HepG2 (cell line): Measurements from ENCODE around the gene BPIFB2. TPM values are rescaled to one million over a fixed set of nuclear protein-coding genes. Genes with fewer than 3 reads are reported as not detected.

Experiments used
- ATAC-seq: fragments of 200-7000 bp; cut with Tn5 transposase; 3 replicates; pipeline ENCODE4 v1.9.1; 2020; ENCODE audit warnings: mild to moderate bottlenecking, moderate library complexity
- BruUV-seq: library from RNA; stranded (reverse); fragments of 400-500 nt; replicated peaks from 2 replicates; lab custom pipeline; 2021; lab: Mats Ljungman, UMichigan
- CTCF ChIA-PET: fragments of 300-600 bp; formaldehyde crosslinking; extraction: SDS; loops from one replicate; lab custom pipeline; 2021; ENCODE audit warnings: low total read pairs, inconsistent platforms, low intra/inter-chr PET ratio; lab: Yijun Ruan, JAX
- POLR2A ChIA-PET: fragments of 350-600 bp; sonication (Branson Sonifier 250); formaldehyde crosslinking; loops from one replicate; lab custom pipeline; 2020; ENCODE audit warnings: antibody characterized with exemption, inconsistent platforms; lab: Yijun Ruan, JAX
- DNase-seq: peaks from one replicate; pipeline ENCODE4 v3.0.0-alpha.2; 2015; ENCODE audit warnings: low spot score
- FAIRE-seq: peaks from 3 replicates; lab custom pipeline; 2011; peaks lifted over from hg19 to GRCh38; lab: Jason Lieb, UNC
- H2AFZ ChIP-seq: one replicate; pipeline ENCODE4 v1.6.1; 2011; ENCODE audit warnings: low read length, inconsistent platforms
- H3K27ac ChIP-seq: fragments of 300-600 bp; 3 replicates; pipeline ENCODE4 v1.8.0; 2011; ENCODE audit warnings: mixed run types, mild to moderate bottlenecking, mixed read lengths, low read length, inconsistent platforms; ENCODE audit not compliant: insufficient read depth; ENCODE audit errors: extremely low read length
- H3K27me3 ChIP-seq, 2 experiments: fragments of 200-600 bp in 1 of 2; 2 replicates in 1 of 2; 3 replicates in 1 of 2; pipeline versions ENCODE4 v1.6.0 to v1.8.0; 2011; ENCODE audit warnings: low read length in 2 of 2, mild to moderate bottlenecking in 2 of 2, moderate library complexity in 2 of 2, inconsistent platforms in 1 of 2; ENCODE audit not compliant: insufficient read depth in 2 of 2, control insufficient read depth in 1 of 2
- H3K36me3 ChIP-seq, 2 experiments: fragments of 200-600 bp in 1 of 2; replicated peaks in 1 of 2; 2 replicates in 1 of 2; 3 replicates in 1 of 2; pipeline versions ENCODE4 v1.5.1 to v1.8.0; 2011; ENCODE audit warnings: low read length in 2 of 2, inconsistent platforms in 1 of 2; ENCODE audit not compliant: insufficient read depth in 2 of 2, control insufficient read depth in 1 of 2
- H3K4me1 ChIP-seq: 2 replicates; pipeline ENCODE4 v1.5.1; 2012; ENCODE audit warnings: low read length, inconsistent platforms; ENCODE audit not compliant: insufficient read depth
- H3K4me2 ChIP-seq: 2 replicates; pipeline ENCODE4 v1.6.0; 2011; ENCODE audit warnings: low read depth, low read length, inconsistent platforms
- H3K4me3 ChIP-seq, 3 experiments: fragments of 200-600 bp in 1 of 3; sonication (generic), shearing (Covaris generic) in 1 of 3; replicated peaks in 1 of 3; 2 replicates each; pipeline ENCODE4 v1.5.1; 2011 to 2016; ENCODE audit warnings: low read length in 3 of 3, inconsistent platforms in 2 of 3, low read depth in 2 of 3, mild to moderate bottlenecking in 2 of 3, control low read depth in 1 of 3, mixed read lengths in 1 of 3; ENCODE audit not compliant: insufficient read depth in 1 of 3
- H3K79me2 ChIP-seq: one replicate; pipeline ENCODE4 v1.6.1; 2011; ENCODE audit warnings: low read length, inconsistent platforms; ENCODE audit not compliant: insufficient read depth
- H3K9ac ChIP-seq: 2 replicates; pipeline ENCODE4 v1.6.0; 2011; ENCODE audit warnings: mild to moderate bottlenecking, low read depth, low read length, inconsistent platforms; ENCODE audit not compliant: insufficient read depth
- H3K9me3 ChIP-seq: 2 replicates; pipeline ENCODE4 v1.5.1; 2012; ENCODE audit warnings: mild to moderate bottlenecking, low read length
- H4K20me1 ChIP-seq: 2 replicates; pipeline ENCODE4 v1.6.0; 2011; ENCODE audit warnings: inconsistent platforms, mild to moderate bottlenecking, low read length, moderate library complexity; ENCODE audit not compliant: insufficient read depth
- CTCF ChIP-seq: sonication (generic); formaldehyde crosslinking; IDR thresholded peaks from 2 replicates; pipeline ENCODE4 v1.5.0; 2020; ENCODE audit warnings: mild to moderate bottlenecking, missing genetic modification reagents, moderate library complexity
- E2F2 ChIP-seq: sonication (generic); formaldehyde crosslinking; IDR thresholded peaks from 2 replicates; pipeline ENCODE4 v1.4.0; 2020; ENCODE audit warnings: missing genetic modification reagents, borderline replicate concordance
- FOXK1 ChIP-seq: sonication (generic); formaldehyde crosslinking; IDR thresholded peaks from 2 replicates; pipeline ENCODE4 v1.4.0; 2020; ENCODE audit warnings: low read depth, missing genetic modification reagents, borderline replicate concordance
- JUNB ChIP-seq: sonication (generic); formaldehyde crosslinking; IDR thresholded peaks from 2 replicates; pipeline ENCODE4 v1.8.0; 2022; ENCODE audit warnings: missing genetic modification reagents, mild to moderate bottlenecking, borderline replicate concordance
- RXRA ChIP-seq: sonication (generic); formaldehyde crosslinking; IDR thresholded peaks from 2 replicates; pipeline ENCODE4 v1.5.1; 2020; ENCODE audit warnings: missing genetic modification reagents
- SAP130 ChIP-seq: IDR thresholded peaks from 2 replicates; pipeline ENCODE4 v1.6.1; 2016; ENCODE audit warnings: low read depth
- SNAPC2 ChIP-seq: sonication (generic); formaldehyde crosslinking; IDR thresholded peaks from 2 replicates; pipeline ENCODE4 v1.8.1; 2022; ENCODE audit warnings: mild to moderate bottlenecking, missing genetic modification reagents
- STAG1 ChIP-seq: sonication (generic); formaldehyde crosslinking; IDR thresholded peaks from 2 replicates; pipeline ENCODE4 v1.4.0; 2020; ENCODE audit warnings: missing genetic modification reagents
- U2AF2 ChIP-seq: fragments of 200-400 bp; formaldehyde crosslinking; IDR thresholded peaks from 2 replicates; pipeline ENCODE4 v1.6.1; 2017; ENCODE audit warnings: low read depth, mild to moderate bottlenecking, low read length
- ZNF350 ChIP-seq: sonication (generic); formaldehyde crosslinking; IDR thresholded peaks from 2 replicates; pipeline ENCODE4 v1.4.0; 2020; ENCODE audit warnings: mild to moderate bottlenecking, low read depth, missing genetic modification reagents, borderline replicate concordance
- ZNF768 ChIP-seq: sonication (generic); formaldehyde crosslinking; IDR thresholded peaks from 2 replicates; pipeline ENCODE4 v1.4.0; 2020; ENCODE audit warnings: missing genetic modification reagents
- WGBS: methylation state at CpG from one replicate; pipeline ENCODE4 v1.1.6; 2017; ENCODE audit warnings: low lambda C conversion rate; 5-methylcytosine and 5-hydroxymethylcytosine counted together
- in situ Hi-C: cut with HindIII; loops from 2 replicates; pipeline ENCODE4 v1.10.0; 2017; ENCODE audit warnings: low pct_unique_long_range_greater_than_20kb; ENCODE audit not compliant: extremely low pct_ligation_motif_present
- intact Hi-C: fragments of 100-400 bp; cut with micrococcal nuclease; formaldehyde crosslinking; loops from one replicate; pipeline ENCODE4 v1.10.0; 2022; ENCODE audit not compliant: unreplicated experiment
- polyA plus RNA-seq, 8 experiments: library from polyadenylated mRNA; depleted of rRNA in 3 of 8; stranded (reverse) in 7 of 8; unstranded in 1 of 8; fragments of >200 nt; fragmentation: Illumina TruSeq in 4 of 8; extraction: Trizol in 4 of 8; gene quantifications; 2 replicates each; pipeline versions ENCODE4 v1.2.1 to v1.2.3, GENCODE V29; 2011 to 2016; ENCODE audit warnings: low read depth in 4 of 8, missing spikeins in 1 of 8, mixed read lengths in 1 of 8; ENCODE audit not compliant: insufficient read depth in 1 of 8
- total RNA-seq, 5 experiments: library from RNA; depleted of rRNA; stranded (reverse); fragments of >200 nt; fragmentation: Illumina TruSeq; extraction: Trizol; gene quantifications; 2 replicates each; pipeline ENCODE4 v1.2.3, GENCODE V29; 2016; ENCODE audit warnings: low read depth in 1 of 5
- TF ChIP-seq, protein P1 (sequence below): sonication (generic); formaldehyde crosslinking; IDR thresholded peaks from 2 replicates; pipeline ENCODE4 v1.5.0; 2020; ENCODE audit warnings: missing genetic modification reagents, mild to moderate bottlenecking, borderline replicate concordance
- TF ChIP-seq, protein P2 (sequence below): sonication (generic); formaldehyde crosslinking; IDR thresholded peaks from 2 replicates; pipeline ENCODE4 v1.4.0; 2020; ENCODE audit warnings: missing genetic modification reagents

Gene BPIFB2
- total and polyA plus RNA-seq, 2 of the 13 experiments (the other 11 are each of a cell fraction or from before 2014, with no cell fraction given), result 54.5 to 902 TPM

GRCh38 chr20:32977281-32978008 lies 30.1 kb upstream of the BPIFB2 start (continued):
- TF ChIP-seq RXRA (CRISPR knock-in tag) (peak; percentile 13; the same call in 1 of the 2 replicates), U2AF2 (no peak), SAP130 (no peak), JUNB (CRISPR knock-in tag) (no peak), FOXK1 (CRISPR knock-in tag) (no peak), ZNF768 (peak; percentile 97), SNAPC2 (no peak)
- TF ChIP-seq, protein P1, sequence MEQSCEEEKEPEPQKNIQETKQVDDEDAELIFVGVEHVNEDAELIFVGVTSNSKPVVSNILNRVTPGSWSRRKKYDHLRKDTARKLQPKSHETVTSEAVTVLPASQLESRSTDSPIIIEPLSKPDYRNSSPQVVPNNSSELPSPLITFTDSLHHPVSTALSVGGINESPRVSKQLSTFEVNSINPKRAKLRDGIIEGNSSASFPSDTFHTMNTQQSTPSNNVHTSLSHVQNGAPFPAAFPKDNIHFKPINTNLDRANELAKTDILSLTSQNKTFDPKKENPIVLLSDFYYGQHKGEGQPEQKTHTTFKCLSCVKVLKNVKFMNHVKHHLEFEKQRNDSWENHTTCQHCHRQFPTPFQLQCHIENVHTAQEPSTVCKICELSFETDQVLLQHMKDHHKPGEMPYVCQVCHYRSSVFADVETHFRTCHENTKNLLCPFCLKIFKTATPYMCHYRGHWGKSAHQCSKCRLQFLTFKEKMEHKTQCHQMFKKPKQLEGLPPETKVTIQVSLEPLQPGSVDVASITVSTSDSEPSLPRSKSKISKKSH (CRISPR knock-in tag), result peak; percentile 78; the same call in 1 of the 2 replicates

- peak overlapping the region; percentile 18; the same call in 1 of the 2 replicates for H3K4me2 ChIP-seq
- WGBS, result 11% methylated on average over 7 of the region's 7 CpGs
- H3K9me3 ChIP-seq, result no peaks in the 10 kb centered on the region
- H2AFZ ChIP-seq, result no peak overlapping the region
- ChIA-PET CTCF (no interaction called here), POLR2A (no interaction called here)
- no peaks in the 10 kb centered on the region for H3K36me3 ChIP-seq
- DNase-seq (no peak), FAIRE-seq (no peak), ATAC-seq (peak; percentile 17)
- H3K27me3 ChIP-seq, result peaks cover 9 to 45% of the 10 kb centered on the region in 2 experiments
- no peaks in the 10 kb centered on the region for H4K20me1 ChIP-seq
- no TSS peak for BruUV-seq
- no peak overlapping the region for H3K9ac ChIP-seq
- in situ Hi-C loops (no loop called here), intact Hi-C loops (no loop called here)
- peaks cover 76% of the 10 kb centered on the region for H3K4me1 ChIP-seq
- no peak overlapping the region; a peak in 1 of 6 replicates for H3K4me3 ChIP-seq
- H3K79me2 ChIP-seq, result no peaks in the 10 kb centered on the region
- H3K27ac ChIP-seq, result no peak overlapping the region
- no peak for TF ChIP-seq E2F2 (CRISPR knock-in tag)
- TF ChIP-seq CTCF (CRISPR knock-in tag), result peak; percentile 42; the same call in 1 of the 2 replicates
- 0 out of 2 replicates have a peak, but pooled peaks have one; percentile 7 for TF ChIP-seq STAG1
- 0 out of 2 replicates have a peak, but pooled peaks have one; percentile 40 for TF ChIP-seq ZNF350 (CRISPR knock-in tag)
- TF ChIP-seq, protein P2, sequence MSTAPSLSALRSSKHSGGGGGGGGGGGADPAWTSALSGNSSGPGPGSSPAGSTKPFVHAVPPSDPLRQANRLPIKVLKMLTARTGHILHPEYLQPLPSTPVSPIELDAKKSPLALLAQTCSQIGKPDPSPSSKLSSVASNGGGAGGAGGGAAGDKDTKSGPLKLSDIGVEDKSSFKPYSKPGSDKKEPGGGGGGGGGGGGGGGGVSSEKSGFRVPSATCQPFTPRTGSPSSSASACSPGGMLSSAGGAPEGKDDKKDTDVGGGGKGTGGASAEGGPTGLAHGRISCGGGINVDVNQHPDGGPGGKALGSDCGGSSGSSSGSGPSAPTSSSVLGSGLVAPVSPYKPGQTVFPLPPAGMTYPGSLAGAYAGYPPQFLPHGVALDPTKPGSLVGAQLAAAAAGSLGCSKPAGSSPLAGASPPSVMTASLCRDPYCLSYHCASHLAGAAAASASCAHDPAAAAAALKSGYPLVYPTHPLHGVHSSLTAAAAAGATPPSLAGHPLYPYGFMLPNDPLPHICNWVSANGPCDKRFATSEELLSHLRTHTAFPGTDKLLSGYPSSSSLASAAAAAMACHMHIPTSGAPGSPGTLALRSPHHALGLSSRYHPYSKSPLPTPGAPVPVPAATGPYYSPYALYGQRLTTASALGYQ, result no peak
Measured at GRCh38 chr20:32978009-32978335, 29.5 kb upstream of the BPIFB2 start.
